AG09319 (cell line): Measurements from ENCODE around the gene RMND5A.
"Not testable (repeated sequence)": the region's sequence is repeated elsewhere in the genome, so short reads cannot be mapped to it uniquely, and the experiment has no call there.

Experiments
- DNase-seq: peaks from one replicate; pipeline ENCODE4 v3.0.0-alpha.2; 2010; ENCODE audit warnings: low read depth; ENCODE audit errors: extremely low read depth
- TF ChIP-seq, protein P1 (sequence below): IDR thresholded peaks from 2 replicates; pipeline ENCODE4 v1.5.1; 2011; ENCODE audit warnings: low read depth, mild to moderate bottlenecking, inconsistent platforms, low read length, moderate library complexity

RMND5A gene

DNA sequence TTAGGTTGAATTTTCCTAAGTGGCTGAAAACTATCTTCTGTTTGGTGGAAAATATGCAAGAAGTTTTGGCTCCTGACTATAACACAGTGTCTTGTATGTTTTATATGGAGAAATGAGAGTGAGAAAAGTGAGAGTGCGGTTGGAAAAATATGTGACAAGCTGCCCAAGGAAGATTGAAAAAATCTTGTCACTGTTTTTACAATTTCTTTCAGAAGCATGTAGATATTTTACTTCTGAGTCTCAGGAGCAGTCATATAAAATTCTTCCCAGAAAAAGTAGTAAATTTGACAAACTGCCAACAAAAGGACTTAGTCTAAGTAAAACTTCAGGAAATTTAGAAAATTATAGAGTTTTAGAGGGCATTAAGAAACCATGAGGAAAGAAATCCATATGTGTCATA, 19.4 kb upstream of the RMND5A start:
- DNase-seq, result no peak
- TF ChIP-seq, protein P1, sequence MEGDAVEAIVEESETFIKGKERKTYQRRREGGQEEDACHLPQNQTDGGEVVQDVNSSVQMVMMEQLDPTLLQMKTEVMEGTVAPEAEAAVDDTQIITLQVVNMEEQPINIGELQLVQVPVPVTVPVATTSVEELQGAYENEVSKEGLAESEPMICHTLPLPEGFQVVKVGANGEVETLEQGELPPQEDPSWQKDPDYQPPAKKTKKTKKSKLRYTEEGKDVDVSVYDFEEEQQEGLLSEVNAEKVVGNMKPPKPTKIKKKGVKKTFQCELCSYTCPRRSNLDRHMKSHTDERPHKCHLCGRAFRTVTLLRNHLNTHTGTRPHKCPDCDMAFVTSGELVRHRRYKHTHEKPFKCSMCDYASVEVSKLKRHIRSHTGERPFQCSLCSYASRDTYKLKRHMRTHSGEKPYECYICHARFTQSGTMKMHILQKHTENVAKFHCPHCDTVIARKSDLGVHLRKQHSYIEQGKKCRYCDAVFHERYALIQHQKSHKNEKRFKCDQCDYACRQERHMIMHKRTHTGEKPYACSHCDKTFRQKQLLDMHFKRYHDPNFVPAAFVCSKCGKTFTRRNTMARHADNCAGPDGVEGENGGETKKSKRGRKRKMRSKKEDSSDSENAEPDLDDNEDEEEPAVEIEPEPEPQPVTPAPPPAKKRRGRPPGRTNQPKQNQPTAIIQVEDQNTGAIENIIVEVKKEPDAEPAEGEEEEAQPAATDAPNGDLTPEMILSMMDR, result no peak

DNA sequence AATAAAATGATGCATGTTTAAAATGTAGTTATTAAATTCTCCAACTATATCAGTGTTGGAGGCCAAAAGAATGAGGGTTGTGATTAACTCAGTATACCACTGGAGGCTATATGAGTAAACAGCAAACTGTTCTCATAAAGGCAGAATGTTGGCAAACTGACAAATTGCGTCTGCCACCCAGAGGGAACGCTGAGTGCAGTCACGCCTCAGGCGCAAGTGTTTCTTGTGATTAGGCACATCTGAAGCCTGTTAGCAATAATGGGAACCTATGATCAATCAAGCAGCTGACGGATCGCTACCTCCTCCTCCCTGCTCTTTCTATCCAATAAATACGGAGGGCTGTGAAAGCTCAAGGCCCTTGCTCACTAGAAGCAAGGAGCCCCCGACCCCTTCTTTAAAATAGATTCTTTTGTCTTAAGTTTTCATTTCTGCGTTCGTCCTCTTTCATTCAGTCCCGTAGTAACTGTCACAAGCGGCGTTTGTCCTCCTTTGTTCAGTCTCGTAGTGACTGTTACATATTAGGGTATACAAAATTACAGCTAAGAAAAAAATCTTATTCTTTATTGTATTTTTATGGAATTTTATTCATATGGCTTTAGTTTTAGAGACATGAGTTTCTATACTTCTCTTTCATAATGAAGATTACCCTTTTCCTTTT, 16.3 kb upstream of the RMND5A start:
- DNase-seq, result no peak

DNA sequence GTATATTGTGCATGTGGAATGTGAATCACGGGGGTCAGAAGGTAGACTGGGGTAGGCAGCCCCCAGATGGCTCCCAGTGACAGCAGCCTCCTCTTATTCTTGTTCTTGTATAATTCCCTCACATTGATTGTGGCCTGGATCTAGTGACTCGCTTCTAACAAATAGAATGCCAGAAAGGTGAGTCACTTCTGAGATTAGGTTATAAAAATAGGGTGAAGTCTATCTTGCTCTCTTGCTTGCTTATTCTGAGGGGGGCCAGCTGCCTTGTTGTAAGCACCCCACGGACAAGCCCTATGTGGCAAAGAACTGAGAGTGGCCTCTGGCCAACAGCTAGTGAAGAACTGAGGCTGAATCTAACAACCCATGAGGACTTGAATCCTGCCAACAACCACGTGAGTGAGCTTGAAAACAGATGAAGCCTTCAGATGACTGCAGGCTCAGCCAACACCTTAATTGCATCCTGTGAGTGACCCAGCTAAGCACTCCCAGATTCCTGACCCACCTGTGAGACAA, 15.6 kb upstream of the RMND5A start:
- peak; percentile 39 for DNase-seq

More for the DNA sequence above, 16.3 kb upstream of the RMND5A start:
- TF ChIP-seq, protein P1, result no peak

DNA sequence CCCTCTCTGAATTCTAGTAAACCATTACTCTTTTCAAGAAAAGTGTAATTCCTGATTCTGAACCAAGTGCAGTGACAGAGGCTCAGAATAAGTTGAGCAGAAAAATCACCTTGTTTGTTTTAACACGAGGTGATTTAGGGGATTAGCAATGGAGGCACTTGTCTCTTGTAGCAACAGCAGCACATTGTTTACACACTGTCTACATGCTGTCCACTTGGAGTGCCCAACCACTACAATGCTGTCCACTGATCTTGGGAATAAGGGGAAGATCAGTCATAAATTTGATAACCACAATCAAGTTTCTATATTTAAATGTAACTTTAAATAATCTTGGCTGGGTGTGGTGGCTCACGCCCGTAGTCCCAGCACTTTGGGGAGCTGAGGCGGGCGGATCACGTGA, 13.9 kb upstream of the RMND5A start:
- TF ChIP-seq, protein P1, result no peak
- DNase-seq, result no peak

More for the DNA sequence above, 15.6 kb upstream of the RMND5A start:
- TF ChIP-seq, protein P1, result no peak

DNA sequence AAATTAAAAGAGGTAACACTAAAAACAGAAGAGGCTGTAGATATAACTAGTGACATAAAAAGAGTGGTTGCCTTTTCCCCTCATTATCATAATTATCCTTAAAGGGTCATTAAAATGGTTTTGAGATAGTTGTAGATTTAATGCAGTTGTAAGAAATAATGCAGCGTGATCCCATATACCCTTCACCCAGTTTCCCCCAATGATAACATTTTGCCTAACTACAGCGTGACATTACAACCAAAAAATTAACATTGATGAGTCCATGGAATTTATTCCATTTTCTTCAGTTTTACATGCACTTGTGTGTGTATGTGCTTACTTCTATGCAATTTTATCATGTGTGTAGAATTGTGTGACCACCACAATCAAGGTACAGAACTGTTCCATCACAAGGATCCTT, 13.2 kb upstream of the RMND5A start:
- DNase-seq, result no peak
- TF ChIP-seq, protein P1, result no peak

DNA sequence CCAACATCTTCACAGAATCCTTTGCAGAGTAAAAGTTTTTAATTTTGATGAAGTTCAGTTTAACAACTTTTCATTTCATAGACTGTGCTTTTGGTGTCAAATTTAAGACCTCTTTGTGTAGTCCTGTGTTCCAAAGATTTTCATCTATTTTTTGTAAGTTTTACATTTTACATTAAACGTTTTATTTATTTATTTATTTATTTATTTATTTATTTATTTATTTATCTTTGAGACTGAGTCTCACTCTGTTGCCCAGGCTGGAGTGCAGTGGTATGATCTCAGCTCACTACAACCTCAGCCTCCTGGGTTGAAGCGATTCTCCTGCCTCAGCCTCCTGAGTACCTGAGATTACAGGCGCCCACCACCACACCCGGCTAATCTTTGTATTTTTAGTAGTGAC, 12.0 kb upstream of the RMND5A start:
- DNase-seq, result not testable (repeated sequence)

DNA sequence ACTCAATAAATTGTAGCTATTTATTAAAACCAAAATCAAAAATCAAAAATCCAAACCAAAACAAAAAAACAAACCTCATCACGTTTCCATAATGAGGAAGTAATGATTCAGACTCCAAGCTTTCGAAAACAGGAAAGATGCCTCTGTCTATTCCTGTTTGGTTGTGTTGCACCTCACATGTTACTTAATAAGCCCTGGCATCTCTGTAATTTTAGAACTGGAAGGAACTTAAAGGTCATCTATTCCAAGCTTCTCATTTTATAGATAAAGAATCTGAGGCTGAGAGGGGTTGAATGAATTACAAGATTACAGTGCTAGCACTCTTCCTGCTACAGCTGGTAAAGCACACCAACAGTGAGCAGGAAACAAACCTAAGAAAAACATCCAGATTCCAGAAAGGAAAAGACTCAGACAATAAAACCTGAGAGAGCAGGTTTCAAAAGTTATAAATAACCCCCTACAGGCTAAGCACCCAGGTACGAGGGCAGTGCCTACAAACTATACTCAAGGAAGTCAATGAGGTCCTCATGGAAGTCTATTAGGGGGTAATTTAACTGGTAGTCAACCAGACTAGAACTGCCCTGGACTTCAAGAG, 5.4 kb upstream of the RMND5A start:
- not testable (repeated sequence) for DNase-seq

DNA sequence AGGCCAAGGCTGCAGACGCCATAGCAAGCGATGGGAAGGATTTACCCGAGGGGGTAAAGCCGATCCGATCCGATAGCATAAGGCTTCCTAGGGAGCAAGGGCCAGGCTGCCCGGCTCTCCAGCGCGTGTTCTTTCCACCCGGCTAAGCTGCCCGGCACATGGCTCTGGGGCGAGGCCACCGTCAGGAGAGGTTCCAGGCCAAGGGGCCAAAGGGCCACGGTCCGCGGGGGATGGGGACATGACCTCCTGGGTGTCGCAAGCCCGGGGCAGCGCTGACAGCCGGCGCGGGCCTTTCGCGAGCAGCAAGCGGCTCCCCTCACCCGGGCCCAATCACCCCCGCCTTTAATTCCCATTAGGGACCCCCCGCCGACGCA, 841 bp upstream of the RMND5A start:
- DNase-seq, result not testable (repeated sequence)

DNA sequence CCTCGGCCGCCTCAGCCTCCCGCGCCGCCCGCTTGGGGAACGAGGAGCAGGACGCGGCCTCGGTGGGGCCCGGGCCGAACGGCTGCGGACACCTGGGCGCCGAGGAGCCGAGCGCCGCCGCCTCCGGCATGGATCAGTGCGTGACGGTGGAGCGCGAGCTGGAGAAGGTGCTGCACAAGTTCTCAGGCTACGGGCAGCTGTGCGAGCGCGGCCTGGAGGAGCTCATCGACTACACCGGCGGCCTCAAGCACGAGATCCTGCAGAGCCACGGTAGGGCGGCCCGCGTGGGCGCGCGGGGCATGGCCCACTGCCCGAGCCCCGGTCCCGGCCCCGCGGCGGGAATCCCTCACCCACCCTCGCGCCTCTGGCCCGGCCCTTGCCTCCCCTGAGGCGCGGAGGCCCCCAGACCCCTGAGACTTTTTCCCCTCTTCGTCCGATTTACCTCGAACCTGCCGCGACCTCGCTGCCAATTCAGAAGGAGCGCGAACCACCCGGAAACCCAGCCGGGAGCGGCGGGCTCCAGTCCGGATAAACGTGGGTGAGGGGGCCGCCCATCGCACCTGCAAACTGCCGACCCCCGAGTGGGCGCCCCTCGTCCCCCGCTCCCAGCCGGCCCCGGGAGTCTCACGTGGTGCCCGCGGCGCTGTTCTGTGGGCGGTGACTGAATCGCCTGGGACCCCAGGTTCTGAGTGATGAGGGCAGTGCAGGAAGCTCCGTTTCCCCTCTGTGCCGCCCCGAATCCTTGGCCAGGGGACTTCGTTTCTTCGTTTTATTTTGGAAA, 639 bp downstream of the RMND5A start:
- not testable (repeated sequence) for DNase-seq

DNA sequence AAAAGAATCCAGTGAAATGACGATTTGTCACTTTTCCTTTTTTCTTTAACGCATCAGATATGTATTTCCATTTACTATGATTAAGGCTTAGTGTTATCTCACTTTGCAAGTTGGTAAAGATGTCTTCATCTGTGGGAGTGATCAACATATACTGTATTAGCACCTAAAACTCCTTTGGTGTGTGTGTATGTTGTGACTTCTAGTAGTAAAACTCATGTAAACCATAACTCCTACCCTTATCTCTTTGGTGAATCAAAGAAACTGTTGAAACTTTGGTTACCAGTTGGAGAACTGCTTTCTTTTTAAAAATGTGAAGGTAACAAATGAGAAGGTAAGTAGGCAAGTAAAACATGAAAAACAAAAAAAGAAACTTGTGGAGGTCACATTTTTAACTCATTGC, 5.6 kb downstream of the RMND5A start:
- not testable (repeated sequence) for DNase-seq

DNA sequence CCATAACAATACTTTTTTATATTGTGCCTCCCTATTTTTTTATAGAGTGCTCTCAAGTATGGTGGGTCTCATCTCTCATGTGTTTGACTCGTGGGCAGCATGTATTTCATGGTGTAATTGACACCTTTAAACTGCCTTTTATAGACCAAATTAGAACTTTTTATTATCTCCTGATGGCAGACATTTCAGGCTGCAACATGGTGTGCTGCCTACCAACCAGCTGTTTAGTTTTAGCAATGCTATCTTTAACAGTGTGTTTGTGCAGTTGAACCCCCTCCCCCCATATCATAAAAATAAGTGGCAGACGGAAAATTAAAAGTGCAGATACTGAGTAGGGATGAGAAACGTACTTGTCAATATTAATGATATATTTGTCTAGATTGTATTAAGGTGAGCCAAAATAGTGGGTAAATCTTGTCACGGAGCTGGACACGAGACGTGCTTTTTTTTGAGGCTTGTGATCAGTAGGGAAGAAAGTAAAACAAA, 12.0 kb downstream of the RMND5A start:
- not testable (repeated sequence) for DNase-seq

DNA sequence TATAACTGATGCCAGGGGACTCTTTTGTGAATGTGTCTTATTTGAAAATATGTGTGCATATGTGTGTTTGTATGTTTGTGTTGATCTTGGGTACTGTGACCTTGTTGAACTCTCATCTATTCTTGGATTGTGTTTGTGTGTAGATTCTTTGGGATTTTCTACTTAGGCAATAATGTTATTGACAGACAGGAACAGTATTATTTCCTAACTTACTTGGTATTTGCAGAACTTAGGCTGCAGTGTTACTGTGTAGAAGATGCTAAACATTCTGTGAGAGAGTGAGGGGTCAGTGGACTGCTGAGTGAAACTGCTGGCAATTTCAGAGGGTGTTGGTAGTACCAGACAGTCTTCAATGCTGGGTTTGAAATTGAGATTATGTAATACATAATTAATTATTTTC, 12.7 kb downstream of the RMND5A start:
- not testable (repeated sequence) for DNase-seq

DNA sequence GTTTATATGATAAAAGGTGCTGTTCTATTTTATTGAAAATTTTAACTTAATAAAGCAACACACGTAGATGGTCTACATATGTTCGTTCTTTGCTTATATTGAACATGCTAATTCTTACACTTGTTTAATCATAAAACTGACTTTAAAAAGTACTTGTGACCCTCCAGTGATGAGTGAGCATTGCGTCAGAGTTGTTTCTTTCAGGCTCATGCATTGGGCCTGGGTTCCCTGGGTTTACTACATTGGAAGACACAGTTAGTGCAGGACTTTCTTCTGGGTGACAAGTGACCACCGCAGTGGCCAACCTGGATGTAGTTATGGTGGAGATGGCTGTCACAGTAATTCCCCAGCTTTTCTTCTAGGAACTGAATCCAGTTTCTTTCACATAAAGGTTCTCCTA, 13.4 kb downstream of the RMND5A start:
- DNase-seq, result not testable (repeated sequence)

DNA sequence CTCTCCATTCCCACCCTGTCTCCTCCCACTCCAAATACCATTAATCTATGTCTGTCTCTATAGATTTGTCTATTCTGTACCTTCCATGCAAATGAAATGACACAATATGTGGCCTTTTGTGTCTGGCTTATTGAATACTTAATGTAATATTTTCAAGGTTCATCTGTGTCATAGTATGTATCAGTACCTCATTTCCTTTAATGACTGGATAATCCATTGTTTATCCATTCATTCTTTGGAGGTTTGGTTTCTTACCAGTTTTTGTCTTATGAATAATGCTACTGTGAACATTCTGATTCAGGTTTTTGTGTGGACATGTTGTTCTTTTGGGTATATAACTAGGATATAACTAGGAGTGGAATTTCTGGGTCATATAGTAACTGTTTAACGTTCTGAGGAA, 14.8 kb downstream of the RMND5A start:
- not testable (repeated sequence) for DNase-seq
